HG03039 (cell line): ENCODE data around the gene IGFBP1.
"Not testable (repeated sequence)": the region's sequence is repeated elsewhere in the genome, so short reads cannot be mapped to it uniquely, and the experiment has no call there.

Experiments used
- ATAC-seq: cut with Tn5 transposase; IDR thresholded peaks from one replicate; pipeline ENCODE4 v1.9.1; 2021; ENCODE audit warnings: mild to moderate bottlenecking, moderate library complexity; ENCODE audit not compliant: unreplicated experiment

IGFBP1 gene

DNA sequence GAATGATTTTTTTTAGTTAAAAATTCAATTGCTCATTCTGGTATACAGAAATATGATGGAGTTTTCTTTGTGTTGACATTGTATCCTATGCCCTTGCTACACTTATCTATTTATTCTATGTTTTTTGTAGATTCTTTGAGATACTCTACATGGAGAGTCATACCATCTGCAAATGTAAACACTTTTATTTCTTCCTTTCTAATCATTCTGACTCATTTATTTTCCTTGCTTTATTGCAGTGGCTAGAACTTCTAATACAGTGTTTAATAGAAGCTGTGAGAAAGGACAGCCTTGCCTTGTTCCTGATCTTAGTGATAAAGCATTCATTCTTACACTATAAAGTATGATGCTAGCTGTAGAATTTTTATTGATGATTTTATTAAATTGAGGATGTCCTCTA, 42.7 kb downstream of the IGFBP1 start:
- no peak for ATAC-seq

DNA sequence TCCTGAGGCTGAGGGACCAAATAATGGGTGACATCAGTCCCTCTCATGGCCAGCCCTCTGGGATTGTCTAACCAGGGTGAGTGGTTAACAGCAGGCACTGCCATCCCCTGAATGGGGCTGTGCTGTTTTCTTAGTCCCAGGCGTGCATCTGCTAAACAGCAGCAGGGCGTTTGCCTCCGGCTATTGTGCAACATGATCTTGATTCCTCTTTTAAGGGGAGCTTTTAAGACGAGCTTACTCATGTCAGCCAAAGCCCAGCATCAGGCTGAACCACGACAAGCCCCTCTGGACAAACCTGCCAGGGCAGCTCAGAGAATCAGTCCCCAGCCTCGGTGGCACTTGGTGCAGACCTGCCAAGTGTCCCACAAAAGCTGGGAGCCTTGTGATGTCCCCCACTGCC, 49.0 kb downstream of the IGFBP1 start:
- no peak for ATAC-seq

DNA sequence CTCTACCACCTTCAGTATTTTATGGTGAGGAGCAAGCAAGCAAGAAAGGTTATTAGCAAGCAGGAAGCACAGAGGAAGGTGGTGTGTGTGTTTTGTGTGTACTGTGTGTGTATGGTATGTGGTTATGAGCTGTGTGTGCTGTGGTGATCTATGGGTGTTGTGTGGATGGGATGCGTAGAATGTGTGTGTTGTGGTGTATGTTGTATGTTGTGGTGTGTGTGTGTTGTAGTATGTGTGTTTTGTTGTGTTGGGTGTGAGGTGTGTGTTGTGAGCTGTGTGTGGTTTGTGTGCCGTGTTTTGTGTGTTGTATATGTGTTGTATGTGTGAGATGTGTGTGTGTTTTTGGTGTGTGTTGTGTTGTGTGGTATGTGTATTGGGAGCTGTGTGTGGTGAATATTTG, 49.6 kb downstream of the IGFBP1 start:
- no peak for ATAC-seq

DNA sequence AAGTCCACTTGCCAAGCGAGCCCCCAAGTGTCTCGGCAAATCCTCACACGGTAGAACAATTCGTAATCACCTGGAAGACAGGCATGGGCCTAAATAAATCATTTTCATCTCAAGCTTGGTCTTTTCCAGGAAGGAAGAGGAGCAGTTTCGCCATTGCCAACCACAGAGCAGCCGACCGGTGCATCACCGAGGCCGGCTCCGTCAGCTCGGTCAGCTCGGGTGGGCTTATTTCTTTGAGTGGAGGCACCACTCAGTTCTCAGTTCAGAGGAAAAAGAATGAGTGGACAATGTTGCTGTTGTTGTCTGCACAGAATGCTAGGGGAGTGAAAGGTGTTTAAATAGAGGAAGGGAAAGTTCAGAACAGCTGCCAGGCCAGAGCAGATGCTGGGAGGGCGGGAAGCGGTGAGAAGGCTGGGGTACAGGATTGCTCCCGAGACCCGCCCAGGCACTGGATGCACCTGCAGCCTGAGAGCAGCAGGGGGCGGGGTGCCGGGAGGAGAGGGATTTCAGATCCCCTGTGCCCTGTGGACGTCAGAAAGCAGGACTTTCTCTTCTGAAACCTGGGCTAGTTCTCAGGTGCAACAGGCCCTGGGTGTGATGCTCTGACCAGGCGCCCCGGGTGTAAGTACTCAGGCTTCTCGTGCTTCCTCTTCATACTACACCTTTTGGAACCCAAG, 50.5 kb downstream of the IGFBP1 start:
- no peak for ATAC-seq

DNA sequence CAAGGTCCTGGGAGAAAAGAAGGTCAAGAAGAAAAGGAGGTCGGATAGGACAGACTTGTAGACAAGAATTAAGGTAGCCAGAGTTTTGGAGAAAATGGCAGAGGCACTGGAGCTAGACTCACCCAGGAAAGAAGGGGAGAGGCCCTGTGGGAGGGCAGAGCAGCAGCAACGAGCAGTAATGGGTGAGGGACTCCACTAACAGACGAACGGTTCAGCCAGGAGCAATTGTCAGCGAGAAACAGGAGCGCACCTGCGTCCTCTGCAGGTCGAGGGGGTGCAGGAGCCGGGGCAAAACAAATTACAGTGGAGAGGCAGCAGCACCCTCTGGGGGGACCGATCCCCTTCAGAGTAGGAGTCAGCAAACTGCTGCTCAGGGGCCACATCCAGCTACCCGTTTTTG, 51.3 kb downstream of the IGFBP1 start:
- ATAC-seq: no peak

DNA sequence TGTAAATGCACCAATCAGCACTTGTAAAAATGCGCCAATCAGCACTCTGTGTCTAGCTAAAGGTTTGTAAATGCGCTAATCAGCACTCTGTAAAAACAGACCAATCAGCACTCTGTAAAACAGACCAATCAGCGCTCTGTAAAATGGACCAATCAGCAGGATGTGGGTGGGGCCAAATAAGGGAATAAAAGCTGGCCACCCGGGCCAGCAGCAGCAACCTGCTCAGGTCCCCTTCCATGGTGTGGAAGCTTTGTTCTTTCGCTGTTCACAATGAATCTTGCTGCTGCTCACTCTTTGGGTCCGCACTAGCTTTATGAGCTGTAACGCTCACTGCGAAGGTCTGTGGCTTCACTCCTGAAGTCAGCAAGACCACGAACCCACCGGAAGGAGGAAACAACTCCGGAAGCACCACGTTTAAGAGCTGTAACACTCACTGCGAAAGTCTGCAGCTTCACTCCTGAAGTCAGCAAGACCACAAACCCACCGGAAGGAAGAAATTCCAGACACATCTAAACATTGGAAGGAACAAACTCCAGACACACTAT, 52.0 kb downstream of the IGFBP1 start:
- not testable (repeated sequence) for ATAC-seq

DNA sequence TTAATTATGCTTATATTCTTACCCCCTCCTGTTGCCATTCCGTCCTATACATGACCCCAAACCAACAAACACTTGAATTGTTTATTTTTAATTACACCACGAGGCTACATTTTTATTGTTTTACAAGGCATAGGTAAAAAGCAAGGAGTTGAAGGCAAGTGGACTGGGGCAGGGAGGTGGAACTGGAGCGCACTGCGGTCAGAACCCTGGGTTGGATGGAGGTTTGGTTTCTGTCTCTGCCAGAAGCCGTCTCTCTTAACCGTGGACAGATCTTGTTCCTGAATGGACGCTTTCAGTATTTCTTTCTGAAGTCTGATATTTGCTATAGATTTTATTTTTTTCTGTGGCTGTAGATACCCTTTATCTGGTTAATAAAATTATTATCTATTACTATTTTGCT, 52.7 kb downstream of the IGFBP1 start:
- ATAC-seq: no peak
